IMR-90 (cell line): ENCODE data around the gene LRRC4C. TPM values are rescaled to one million over a fixed set of nuclear protein-coding genes. Genes with fewer than 3 reads are reported as not detected.

ENCODE experiments used
- ATAC-seq: fragments of 200-7000 bp; cut with Tn5 transposase; 2 replicates; pipeline ENCODE4 v1.9.1; 2020; ENCODE audit warnings: low read depth, mild to moderate bottlenecking, moderate library complexity
- BruUV-seq: library from RNA; stranded (reverse); fragments of 400-500 nt; replicated peaks from 2 replicates; lab custom pipeline; 2021; lab: Mats Ljungman, UMichigan
- CTCF ChIA-PET: fragments of 300-600 bp; formaldehyde crosslinking; extraction: SDS; loops from one replicate; lab custom pipeline; 2021; ENCODE audit warnings: antibody characterized with exemption; lab: Yijun Ruan, JAX
- POLR2A ChIA-PET: fragments of 300-600 bp; sonication (Branson Sonifier 250); formaldehyde crosslinking; loops from one replicate; lab custom pipeline; 2022; ENCODE audit warnings: antibody characterized with exemption; ENCODE audit not compliant: unreplicated experiment; lab: Charles Lee
- DNase-seq: peaks from one replicate; pipeline ENCODE4 v3.0.0; 2013
- H2AFZ ChIP-seq: replicated peaks from 2 replicates; pipeline ENCODE3; 2013; ENCODE audit warnings: low read length, mild to moderate bottlenecking; ENCODE audit not compliant: poor library complexity
- H2AK5ac ChIP-seq: 2 replicates; pipeline ENCODE4 v1.6.1; 2013; ENCODE audit warnings: low read depth, low read length, inconsistent platforms
- H2AK9ac ChIP-seq: replicated peaks from 2 replicates; pipeline ENCODE3; 2013; ENCODE audit warnings: mild to moderate bottlenecking, low read depth, low read length, moderate library complexity; ENCODE audit not compliant: poor library complexity
- H2BK120ac ChIP-seq: 2 replicates; pipeline ENCODE4 v1.6.1; 2013; ENCODE audit warnings: low read depth, low read length, inconsistent platforms
- H2BK15ac ChIP-seq: 3 replicates; pipeline ENCODE4 v1.6.1; 2013; ENCODE audit warnings: low read depth, low read length, inconsistent platforms
- H2BK20ac ChIP-seq: 2 replicates; pipeline ENCODE4 v1.6.1; 2013; ENCODE audit warnings: low read depth, mild to moderate bottlenecking, inconsistent platforms, low read length, moderate library complexity
- H2BK5ac ChIP-seq: 2 replicates; pipeline ENCODE4 v1.6.1; 2013; ENCODE audit warnings: mild to moderate bottlenecking, low read depth, low read length, inconsistent platforms; ENCODE audit not compliant: poor library complexity, severe bottlenecking
- H3K14ac ChIP-seq: replicated peaks from 2 replicates; pipeline ENCODE4 v1.6.1; 2013; ENCODE audit warnings: low read depth, low read length, inconsistent platforms
- H3K18ac ChIP-seq: 2 replicates; pipeline ENCODE4 v1.6.1; 2013; ENCODE audit warnings: low read depth, low read length, control low read depth
- H3K23ac ChIP-seq: 2 replicates; pipeline ENCODE4 v1.6.1; 2013; ENCODE audit warnings: low read depth, low read length, inconsistent platforms
- H3K27ac ChIP-seq: 2 replicates; pipeline ENCODE4 v1.5.1; 2013; ENCODE audit warnings: mild to moderate bottlenecking, control low read depth, low read length; ENCODE audit not compliant: insufficient read depth
- H3K27me3 ChIP-seq: 2 replicates; pipeline ENCODE4 v1.6.1; 2013; ENCODE audit warnings: low read length; ENCODE audit not compliant: control insufficient read depth, insufficient read depth
- H3K36me3 ChIP-seq: 2 replicates; pipeline ENCODE4 v1.6.1; 2013; ENCODE audit warnings: low read length, mixed read lengths; ENCODE audit not compliant: control insufficient read depth, insufficient read depth
- H3K4ac ChIP-seq: 2 replicates; pipeline ENCODE4 v1.6.1; 2013; ENCODE audit warnings: low read depth, low read length, inconsistent platforms
- H3K4me1 ChIP-seq: 2 replicates; pipeline ENCODE4 v1.6.1; 2013; ENCODE audit warnings: low read length, mixed read lengths; ENCODE audit not compliant: control insufficient read depth, insufficient read depth
- H3K4me2 ChIP-seq: 2 replicates; pipeline ENCODE4 v1.6.1; 2013; ENCODE audit warnings: low read depth, mild to moderate bottlenecking, control low read depth, low read length, moderate library complexity
- H3K4me3 ChIP-seq: 2 replicates; pipeline ENCODE4 v1.5.1; 2013; ENCODE audit warnings: low read depth, mild to moderate bottlenecking, control low read depth, low read length, moderate library complexity; ENCODE audit not compliant: insufficient read depth
- H3K56ac ChIP-seq: 2 replicates; pipeline ENCODE4 v1.6.1; 2013; ENCODE audit warnings: low read length, inconsistent platforms; ENCODE audit not compliant: insufficient read depth; ENCODE audit errors: extremely low read depth
- H3K79me1 ChIP-seq, 2 experiments: 2 replicates each; pipeline ENCODE4 v1.6.1; 2013; ENCODE audit warnings: low read length in 2 of 2, inconsistent platforms in 1 of 2, low read depth in 1 of 2
- H3K9ac ChIP-seq: 2 replicates; pipeline ENCODE4 v1.6.1; 2013; ENCODE audit warnings: low read depth, low read length, control low read depth
- H3K9me1 ChIP-seq: 2 replicates; pipeline ENCODE4 v1.6.1; 2013; ENCODE audit warnings: low read length, inconsistent platforms; ENCODE audit not compliant: insufficient read depth
- H3K9me3 ChIP-seq: 2 replicates; pipeline ENCODE4 v1.6.1; 2013; ENCODE audit warnings: low read length; ENCODE audit not compliant: control insufficient read depth, insufficient read depth
- H4K20me1 ChIP-seq: 2 replicates; pipeline ENCODE4 v1.6.1; 2013; ENCODE audit warnings: low read length, inconsistent platforms; ENCODE audit not compliant: insufficient read depth
- H4K5ac ChIP-seq: 2 replicates; pipeline ENCODE4 v1.6.1; 2013; ENCODE audit warnings: mild to moderate bottlenecking, low read depth, low read length, control low read depth
- H4K8ac ChIP-seq, 2 experiments: 2 replicates each; pipeline ENCODE4 v1.6.1; 2013; ENCODE audit warnings: low read depth in 2 of 2, low read length in 2 of 2, control low read depth in 1 of 2, inconsistent platforms in 1 of 2
- H4K91ac ChIP-seq: 2 replicates; pipeline ENCODE4 v1.6.1; 2013; ENCODE audit warnings: low read depth, low read length, inconsistent platforms; ENCODE audit not compliant: insufficient read depth
- BHLHE40 ChIP-seq: fragments of 150-350 bp; IDR thresholded peaks from 2 replicates; pipeline ENCODE4 v1.6.1; 2016; ENCODE audit warnings: mild to moderate bottlenecking, low read depth, low read length
- CEBPB ChIP-seq: IDR thresholded peaks from 2 replicates; pipeline ENCODE4 v1.6.1; 2012; ENCODE audit warnings: low read depth, low read length, improper control_type of control experiment
- CHD1 ChIP-seq: IDR thresholded peaks from 2 replicates; pipeline ENCODE4 v1.6.1; 2012; ENCODE audit warnings: low read depth, low read length, improper control_type of control experiment
- CTCF ChIP-seq: conservative IDR thresholded peaks from 2 replicates; pipeline ENCODE4 v1.5.1; 2012; ENCODE audit warnings: mild to moderate bottlenecking, low read depth, low read length, improper control_type of control experiment
- FOS ChIP-seq: fragments of 150-350 bp; IDR thresholded peaks from 2 replicates; pipeline ENCODE4 v1.6.1; 2016; ENCODE audit warnings: low read depth, low read length
- MAFK ChIP-seq: IDR thresholded peaks from 2 replicates; pipeline ENCODE4 v1.6.1; 2012; ENCODE audit warnings: low read depth, low read length, improper control_type of control experiment
- MAZ ChIP-seq: IDR thresholded peaks from 2 replicates; pipeline ENCODE4 v1.6.1; 2012; ENCODE audit warnings: low read depth, mild to moderate bottlenecking, low read length, improper control_type of control experiment, moderate library complexity, borderline replicate concordance
- NFE2L2 ChIP-seq: fragments of 150-350 bp; IDR thresholded peaks from 2 replicates; pipeline ENCODE4 v1.6.1; 2016; ENCODE audit warnings: low read depth, mild to moderate bottlenecking, low read length
- RCOR1 ChIP-seq: IDR thresholded peaks from 2 replicates; pipeline ENCODE4 v1.6.1; 2012; ENCODE audit warnings: mild to moderate bottlenecking, low read length, improper control_type of control experiment; ENCODE audit not compliant: insufficient replicate concordance
- RFX5 ChIP-seq: IDR thresholded peaks from 2 replicates; pipeline ENCODE4 v1.8.0; 2012; ENCODE audit warnings: low read depth, mild to moderate bottlenecking, low read length, moderate library complexity
- SMC3 ChIP-seq: fragments of 150-350 bp; IDR thresholded peaks from 2 replicates; pipeline ENCODE4 v1.6.1; 2016; ENCODE audit warnings: low read depth, mild to moderate bottlenecking, antibody characterized with exemption, low read length, moderate library complexity
- WGBS, 2 experiments: methylation state at CpG; one replicate each; pipeline versions ENCODE4 v1.1.5 to v1.1.7; 2013; ENCODE audit warnings: missing lambda C conversion rate in 2 of 2; ENCODE audit not compliant: insufficient read length in 1 of 2; ENCODE audit errors: extremely low coverage in 2 of 2; 5-methylcytosine and 5-hydroxymethylcytosine counted together
- dilution Hi-C: fragments of 300-500 bp; cut with HindIII; formaldehyde crosslinking; loops from one replicate; pipeline ENCODE4 v1.14.3; 2018; ENCODE audit warnings: low sequenced_read_pairs; ENCODE audit not compliant: unreplicated experiment
- in situ Hi-C: fragments of 300-500 bp; cut with MboI; formaldehyde crosslinking; loops from 3 replicates; pipeline ENCODE4 v1.14.3; 2019; ENCODE audit warnings: low sequenced_read_pairs, inconsistent platforms, mixed read lengths
- intact Hi-C: fragments of 100-400 bp; cut with micrococcal nuclease; formaldehyde crosslinking; loops from 2 replicates; pipeline ENCODE4 v1.10.0; 2022
- polyA plus RNA-seq, 3 experiments: library from polyadenylated mRNA; depleted of rRNA; stranded (reverse); fragments of >200 nt; gene quantifications; 2 replicates each; pipeline ENCODE4 v1.2.3, GENCODE V29; 2012; ENCODE audit warnings: low replicate concordance in 1 of 3
- total RNA-seq: library from RNA; depleted of rRNA; stranded (reverse); fragments of >200 nt; gene quantifications from 2 replicates; pipeline ENCODE4 v1.2.3, GENCODE V29; 2012
- TF ChIP-seq, protein P1 (sequence below): fragments of 150-350 bp; IDR thresholded peaks from 2 replicates; pipeline ENCODE4 v1.6.1; 2016; ENCODE audit warnings: low read depth, mild to moderate bottlenecking, low read length, moderate library complexity, borderline replicate concordance

The LRRC4C gene
- total and polyA plus RNA-seq, 2 of the 4 experiments (the other 2 are of a cell fraction): under 0.01 to 0.03 TPM

DNA sequence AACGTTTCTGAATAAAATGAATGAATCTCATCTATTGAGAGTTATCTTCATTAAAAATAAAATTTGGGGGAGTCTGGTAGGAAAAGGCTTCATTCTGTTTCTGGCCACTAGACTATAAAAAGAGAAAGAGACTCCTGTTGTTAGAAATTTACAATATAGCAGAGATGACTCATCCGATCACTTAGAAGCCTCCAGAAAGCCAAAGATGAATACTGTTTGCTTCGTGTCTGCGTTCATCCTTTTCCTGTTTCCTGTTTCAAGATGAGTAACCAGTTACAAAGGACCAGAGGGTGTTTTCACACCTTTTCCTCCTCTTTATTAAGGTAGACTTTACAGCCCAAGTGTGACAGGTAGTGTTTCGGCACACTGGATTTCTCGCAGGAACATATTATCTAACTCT, 1120.7 kb downstream of the LRRC4C start:
- no peak for TF ChIP-seq MAZ
- TF ChIP-seq, protein P1, sequence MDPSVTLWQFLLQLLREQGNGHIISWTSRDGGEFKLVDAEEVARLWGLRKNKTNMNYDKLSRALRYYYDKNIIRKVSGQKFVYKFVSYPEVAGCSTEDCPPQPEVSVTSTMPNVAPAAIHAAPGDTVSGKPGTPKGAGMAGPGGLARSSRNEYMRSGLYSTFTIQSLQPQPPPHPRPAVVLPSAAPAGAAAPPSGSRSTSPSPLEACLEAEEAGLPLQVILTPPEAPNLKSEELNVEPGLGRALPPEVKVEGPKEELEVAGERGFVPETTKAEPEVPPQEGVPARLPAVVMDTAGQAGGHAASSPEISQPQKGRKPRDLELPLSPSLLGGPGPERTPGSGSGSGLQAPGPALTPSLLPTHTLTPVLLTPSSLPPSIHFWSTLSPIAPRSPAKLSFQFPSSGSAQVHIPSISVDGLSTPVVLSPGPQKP: no peak
- TF ChIP-seq MAFK: no peak
- no peak for TF ChIP-seq NFE2L2
- peak; percentile 85; the same call in 1 of the 2 replicates for TF ChIP-seq FOS
- TF ChIP-seq CHD1: no peak
- TF ChIP-seq BHLHE40: peak; percentile 30; the same call in 1 of the 2 replicates
- no peak for TF ChIP-seq SMC3
- TF ChIP-seq RCOR1: no peak
- TF ChIP-seq RFX5: no peak
- TF ChIP-seq CEBPB: no peak
- TF ChIP-seq CTCF: 0 out of 2 replicates have a peak, but pooled peaks have one; percentile 12
- H3K23ac ChIP-seq: 0 out of 2 replicates have a peak overlapping the region, but pooled peaks have one; percentile 59
- peak overlapping the region; percentile 77 for H2BK20ac ChIP-seq
- intact Hi-C loops: no loop called here
- peak overlapping the region; percentile 86 for H2BK120ac ChIP-seq
- 0 out of 2 replicates have a peak, but pooled peaks cover 2% of the 10 kb centered on the region for H3K9me1 ChIP-seq
- H3K27ac ChIP-seq: no peak overlapping the region
- H3K56ac ChIP-seq: no peak overlapping the region
- no peak overlapping the region; the same call in 1 of the 2 replicates for H3K14ac ChIP-seq
- peak overlapping the region; percentile 78 for H3K4ac ChIP-seq
- no CpG with 5 or more reads among the region's 6 CpGs for WGBS, 2 experiments
- no peaks in the 10 kb centered on the region for H3K79me1 ChIP-seq
- no peaks in the 10 kb centered on the region for H3K36me3 ChIP-seq
- H2AFZ ChIP-seq: peak overlapping the region; percentile 63
- in situ Hi-C loops: no loop called here
- peak overlapping the region; percentile 47; the same call in 1 of the 3 replicates for H2BK15ac ChIP-seq
- POLR2A ChIA-PET: no interaction called here
- peak overlapping the region; percentile 52; the same call in 1 of the 2 replicates for H3K4me2 ChIP-seq
- no TSS peak for BruUV-seq
- CTCF ChIA-PET: no interaction called here
- peak overlapping the region; percentile 91 for H2BK5ac ChIP-seq
- H4K20me1 ChIP-seq: no peaks in the 10 kb centered on the region
- H2AK9ac ChIP-seq: no peak overlapping the region
- peak overlapping the region; percentile 26 to 74; a peak in 3 of 4 replicates for H4K8ac ChIP-seq
- H3K4me3 ChIP-seq: no peak overlapping the region
- H4K91ac ChIP-seq: no peak overlapping the region; the same call in 1 of the 2 replicates
- no peak overlapping the region for H3K9ac ChIP-seq
- ATAC-seq (peak; percentile 73), DNase-seq (peak; percentile 80)
- H3K4me1 ChIP-seq: peaks cover 5% of the 10 kb centered on the region; the same call in 1 of the 2 replicates
- H2AK5ac ChIP-seq: no peak overlapping the region
- dilution Hi-C loops: no loop called here
- H3K9me3 ChIP-seq: no peaks in the 10 kb centered on the region
- H3K18ac ChIP-seq: peak overlapping the region; percentile 97; the same call in 1 of the 2 replicates
- H4K5ac ChIP-seq: peak overlapping the region; percentile 96; the same call in 1 of the 2 replicates
- H3K27me3 ChIP-seq: no peaks in the 10 kb centered on the region
